ENCODE data around the gene SLC8A2. TPM values are rescaled to one million over a fixed set of nuclear protein-coding genes. Genes with fewer than 3 reads are reported as not detected.
A peak's percentile ranks its signal among the peaks of the same experiment; 100 is the strongest.

The SLC8A2 gene
- total RNA-seq, 1 experiment from 2014 or later: not detected

DNA sequence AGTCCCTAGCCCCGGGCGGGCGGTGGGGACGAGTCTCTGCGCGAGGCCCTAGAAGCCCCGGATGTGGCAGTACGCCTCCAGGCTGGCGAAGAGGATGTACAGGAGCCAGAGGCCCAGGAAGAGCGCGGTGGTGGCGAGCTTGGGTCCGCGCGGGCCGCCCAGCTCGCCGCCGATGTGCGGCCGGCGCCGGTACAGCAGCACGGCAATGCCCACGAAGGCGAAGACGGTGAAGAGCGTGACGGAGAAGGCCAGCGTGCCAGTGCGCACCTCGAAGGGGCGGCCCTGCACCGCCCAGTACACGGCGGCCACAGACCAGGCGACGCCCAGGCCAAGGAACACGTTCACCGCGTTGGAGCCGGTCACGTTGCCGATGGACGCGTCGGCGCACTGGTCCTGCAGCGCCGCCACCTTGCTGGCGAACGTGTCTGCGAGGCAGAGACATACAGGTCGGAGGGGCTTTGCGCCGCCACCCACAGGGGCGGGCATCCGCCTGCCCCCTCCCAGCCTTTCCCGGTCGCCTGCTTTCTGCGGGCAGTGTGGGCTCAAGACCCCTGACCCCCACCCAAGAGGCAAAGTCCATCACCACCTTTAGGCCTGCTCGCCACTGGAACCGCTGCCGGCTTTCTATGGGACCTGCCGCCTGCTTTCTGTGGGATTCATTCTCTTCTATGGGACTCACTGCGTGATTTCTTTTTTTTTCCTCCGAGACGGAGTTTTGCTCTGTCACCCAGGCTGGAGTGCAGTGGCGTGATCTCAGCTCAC, 41.5 kb downstream of the SLC8A2 start:
- Histone ChIP-seq H3K27me3 (peaks cover 14% of the 10 kb centered on the region), H3K36me3 (no peaks in the 10 kb centered on the region), H3K9me3 (no peaks in the 10 kb centered on the region), H3K4me3 (no peak overlapping the region)
- DNase-seq: no peak

DNA sequence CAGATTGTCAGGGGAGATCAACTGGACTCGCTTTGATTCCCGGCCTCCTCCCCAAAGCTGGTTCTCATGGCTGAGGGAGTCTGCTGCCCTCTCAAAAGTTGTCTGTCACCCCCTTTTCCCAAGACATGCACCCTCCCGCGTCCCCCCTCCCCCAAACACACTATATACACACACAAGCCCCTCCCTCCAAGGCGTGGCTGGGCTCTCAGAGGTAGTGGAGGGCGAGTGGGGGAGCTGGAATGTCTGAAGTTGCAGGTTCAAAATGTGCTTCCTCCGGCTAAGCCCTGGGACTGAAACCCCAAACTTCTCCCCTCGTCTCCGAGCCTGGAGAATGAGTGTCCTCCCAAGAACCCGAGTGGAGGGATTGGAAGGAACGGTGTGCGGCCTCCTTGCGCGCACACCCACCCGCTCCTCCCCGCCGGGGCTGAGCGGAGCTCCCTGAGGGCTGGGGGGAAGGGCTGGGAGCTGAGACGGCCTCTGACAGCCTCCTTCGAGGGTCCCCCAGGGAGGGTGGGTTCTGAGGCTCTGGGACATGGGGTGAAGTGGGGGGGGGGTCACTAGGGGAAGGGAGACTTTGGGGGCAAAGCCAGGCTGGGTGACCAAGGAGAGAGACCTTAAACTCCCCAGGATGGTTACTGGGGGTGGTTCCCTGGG, 42.4 kb downstream of the SLC8A2 start:
- Histone ChIP-seq H3K27me3 (peaks cover 22% of the 10 kb centered on the region), H3K9me3 (no peaks in the 10 kb centered on the region), H3K36me3 (no peaks in the 10 kb centered on the region), H3K4me3 (no peak overlapping the region)
- no peak for DNase-seq

DNA sequence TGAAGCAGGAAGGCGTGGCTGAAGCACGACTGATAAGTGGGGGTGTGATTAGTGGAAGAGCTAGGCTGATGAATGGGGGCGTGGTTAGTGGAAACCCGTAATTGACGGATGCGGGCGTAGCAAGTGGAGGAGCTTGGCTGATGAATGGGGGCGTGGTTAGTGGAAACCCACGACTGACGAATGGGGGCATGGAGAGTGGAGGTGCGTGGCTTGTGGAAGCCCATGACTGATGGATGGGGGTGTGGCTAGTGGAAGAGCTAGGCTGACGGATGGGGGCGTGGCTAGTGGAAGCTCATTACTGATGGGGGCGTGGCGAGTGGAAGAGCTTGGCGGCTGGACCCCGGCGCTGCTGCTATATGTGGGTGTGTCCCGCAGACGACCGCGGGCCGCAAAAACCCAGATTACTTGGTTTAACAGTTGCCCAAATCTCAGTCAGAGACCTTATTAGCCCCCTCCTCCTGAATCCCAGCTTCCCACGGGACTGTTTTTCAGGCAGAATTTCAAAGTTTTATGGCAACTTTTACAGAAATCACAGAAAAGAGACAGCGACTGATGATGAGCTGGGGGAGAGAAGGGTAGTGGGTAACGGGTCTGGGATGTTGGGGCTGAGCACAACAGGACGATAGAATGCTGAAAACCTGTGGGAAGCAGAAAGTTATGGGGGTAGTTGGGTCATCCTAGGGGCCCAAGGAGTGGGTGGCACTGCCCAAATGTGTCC, 43.4 kb downstream of the SLC8A2 start:
- peak overlapping the region; percentile 22 for H3K4me3 ChIP-seq

DNA sequence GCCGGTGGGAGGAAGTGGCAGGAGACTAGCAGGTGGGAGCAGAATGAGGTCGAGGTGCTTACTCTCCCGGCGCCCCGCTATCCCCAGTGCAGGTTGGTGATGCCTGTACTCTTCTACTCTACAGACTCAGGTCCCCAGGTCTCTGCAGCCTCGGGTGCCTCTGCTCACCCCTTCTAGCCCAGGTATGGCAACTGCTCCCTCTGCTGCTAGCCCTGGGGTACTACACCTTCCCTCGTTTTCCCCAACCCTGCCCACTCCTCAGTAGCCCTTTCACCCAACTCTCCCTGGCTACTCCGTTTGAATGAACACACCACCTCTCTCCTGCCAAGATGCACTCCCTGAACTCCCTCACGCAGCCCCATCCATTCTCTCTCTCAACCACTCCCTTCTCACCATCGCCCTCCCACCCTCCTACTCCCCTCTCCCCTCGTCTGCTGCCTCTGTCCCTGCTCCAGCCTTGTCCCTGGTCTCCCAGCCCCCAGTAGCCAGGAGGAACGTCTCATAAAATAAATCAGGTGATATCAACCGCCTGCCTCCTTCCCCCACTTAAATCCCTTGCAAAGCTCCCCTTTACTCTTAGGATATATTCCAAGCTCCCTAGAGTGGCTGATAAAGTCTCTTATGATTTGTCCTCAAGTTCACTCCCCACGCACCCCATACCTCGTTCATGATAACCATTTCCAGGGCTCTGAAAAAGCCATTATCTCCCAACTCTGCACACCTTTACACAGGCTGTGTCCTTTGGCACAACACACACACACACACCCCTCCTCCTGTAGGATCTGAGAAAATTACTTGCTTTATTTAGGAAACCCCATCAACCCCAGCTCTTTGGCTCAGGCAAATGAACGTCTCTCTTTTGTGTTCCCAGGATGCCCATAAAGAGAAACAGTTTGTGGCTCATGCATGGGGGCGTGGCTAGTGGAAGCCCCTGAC, 44.2 kb downstream of the SLC8A2 start:
- no peaks in the 10 kb centered on the region for H3K9me3 ChIP-seq
- peak; percentile 47 for DNase-seq
- no peaks in the 10 kb centered on the region for H3K36me3 ChIP-seq
- H3K27me3 ChIP-seq: peaks cover 39% of the 10 kb centered on the region
- no peak overlapping the region for H3K4me3 ChIP-seq

More for the DNA sequence above, 43.4 kb downstream of the SLC8A2 start:
- Histone ChIP-seq H3K9me3 (no peaks in the 10 kb centered on the region), H3K27me3 (peaks cover 31% of the 10 kb centered on the region), H3K36me3 (no peaks in the 10 kb centered on the region)
- peak; percentile 93 for DNase-seq

DNA sequence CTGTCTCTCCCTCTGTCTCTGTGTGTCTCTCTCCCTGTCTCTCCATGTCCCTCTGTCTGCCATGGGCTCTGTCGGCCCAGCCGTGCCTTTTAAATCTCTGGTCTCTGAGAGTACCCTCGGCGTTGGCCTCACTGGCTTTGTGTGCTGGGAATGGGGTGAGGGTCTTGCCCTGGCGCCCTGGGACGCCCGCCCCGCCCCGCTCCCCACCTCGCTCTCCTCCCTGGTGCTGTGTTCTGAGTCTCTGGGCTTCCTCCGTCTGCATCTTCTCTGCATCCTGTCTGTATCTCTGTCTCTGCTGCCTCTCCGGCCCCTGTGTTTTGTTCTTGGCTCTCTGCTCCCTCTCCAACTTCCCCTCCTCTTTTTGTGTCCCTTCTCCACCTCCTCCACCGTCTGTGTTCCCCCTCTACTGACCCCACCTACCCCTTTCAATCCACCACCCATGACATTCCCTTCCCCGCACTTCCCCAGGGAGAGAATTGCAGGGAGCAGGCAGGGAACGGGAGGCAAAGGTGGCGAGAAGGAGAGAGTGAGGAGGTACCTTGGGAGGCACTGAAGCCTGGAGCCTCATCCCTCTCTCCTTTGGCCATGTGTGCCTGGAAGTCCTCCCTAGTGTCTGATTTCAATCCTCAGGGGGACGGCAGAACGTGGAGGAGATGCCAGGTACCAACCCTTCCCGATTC, 48.4 kb downstream of the SLC8A2 start:
- Histone ChIP-seq H3K4me3 (no peak overlapping the region), H3K9me3 (no peaks in the 10 kb centered on the region), H3K27me3 (peaks cover 74% of the 10 kb centered on the region), H3K36me3 (no peaks in the 10 kb centered on the region)
- DNase-seq: no peak

DNA sequence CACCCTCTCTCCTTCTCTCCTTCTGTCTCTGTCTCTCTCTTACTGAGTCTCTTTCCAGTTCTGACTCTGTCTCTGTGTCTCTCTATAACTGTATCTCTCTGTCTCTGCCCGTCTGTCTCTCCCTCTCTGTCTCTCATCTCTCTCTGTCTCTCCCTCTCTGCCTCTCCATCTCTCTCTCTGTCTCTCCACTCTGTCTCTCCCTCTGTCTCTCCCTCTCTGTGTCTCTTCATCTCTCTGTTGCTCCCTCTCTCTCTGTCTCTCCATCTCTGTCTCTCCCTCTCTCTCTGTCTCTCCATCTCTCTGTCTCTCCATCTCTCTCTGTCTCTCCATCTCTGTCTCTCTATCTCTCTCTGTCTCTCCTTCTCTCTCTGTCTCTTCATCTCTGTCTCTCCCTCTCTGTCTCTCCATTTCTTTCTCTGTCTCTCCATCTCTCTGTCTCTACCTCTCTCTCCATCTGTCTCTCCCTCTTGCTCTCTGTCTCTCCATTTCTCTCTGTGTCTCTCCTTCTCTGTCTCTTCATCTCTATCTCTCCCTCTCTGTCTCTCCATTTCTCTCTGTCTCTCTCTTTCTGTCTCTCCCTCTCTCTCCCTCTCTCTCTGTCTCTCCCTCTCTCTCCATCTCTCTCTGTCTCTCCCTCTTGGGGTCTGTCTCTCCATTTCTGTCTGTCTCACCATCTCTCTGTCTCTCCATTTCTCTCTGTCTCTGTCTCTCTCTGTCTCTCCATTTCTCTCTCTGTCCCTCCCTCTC, 49.1 kb downstream of the SLC8A2 start:
- H3K36me3 ChIP-seq: no peaks in the 10 kb centered on the region
- H3K9me3 ChIP-seq: no peaks in the 10 kb centered on the region
- DNase-seq: no peak
- H3K4me3 ChIP-seq: no peak overlapping the region
- H3K27me3 ChIP-seq: peaks cover 82% of the 10 kb centered on the region

DNA sequence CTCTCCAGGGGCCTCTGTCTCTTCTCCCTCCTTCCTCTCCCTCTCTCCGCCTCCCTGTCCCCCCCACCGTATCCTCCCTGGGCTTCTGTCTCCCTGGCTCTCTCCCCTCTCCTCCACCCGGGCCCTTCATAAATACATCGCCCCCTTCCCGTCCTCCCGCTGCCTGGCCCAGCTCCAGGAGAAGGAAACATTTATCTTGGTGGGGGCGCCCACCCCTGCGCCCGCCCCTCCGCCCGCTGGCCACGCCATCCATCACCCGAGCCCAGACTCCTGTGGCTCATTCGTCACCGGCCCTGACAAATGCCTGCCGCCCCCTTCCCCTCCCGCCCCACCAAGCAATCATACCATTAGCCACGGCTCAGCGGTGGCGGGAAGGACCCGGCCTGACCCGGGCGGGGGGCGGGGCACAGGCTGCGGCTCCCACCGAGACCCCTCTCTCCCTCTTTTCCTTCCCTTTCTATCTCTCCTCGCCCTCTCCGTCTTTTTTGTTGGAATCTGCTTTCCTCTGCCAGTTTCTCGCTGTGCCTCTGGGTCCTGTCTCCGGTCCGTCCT, 49.8 kb downstream of the SLC8A2 start:
- peaks cover 87% of the 10 kb centered on the region for H3K27me3 ChIP-seq
- H3K36me3 ChIP-seq: no peaks in the 10 kb centered on the region
- DNase-seq: no peak
- no peak overlapping the region for H3K4me3 ChIP-seq
- no peaks in the 10 kb centered on the region for H3K9me3 ChIP-seq

DNA sequence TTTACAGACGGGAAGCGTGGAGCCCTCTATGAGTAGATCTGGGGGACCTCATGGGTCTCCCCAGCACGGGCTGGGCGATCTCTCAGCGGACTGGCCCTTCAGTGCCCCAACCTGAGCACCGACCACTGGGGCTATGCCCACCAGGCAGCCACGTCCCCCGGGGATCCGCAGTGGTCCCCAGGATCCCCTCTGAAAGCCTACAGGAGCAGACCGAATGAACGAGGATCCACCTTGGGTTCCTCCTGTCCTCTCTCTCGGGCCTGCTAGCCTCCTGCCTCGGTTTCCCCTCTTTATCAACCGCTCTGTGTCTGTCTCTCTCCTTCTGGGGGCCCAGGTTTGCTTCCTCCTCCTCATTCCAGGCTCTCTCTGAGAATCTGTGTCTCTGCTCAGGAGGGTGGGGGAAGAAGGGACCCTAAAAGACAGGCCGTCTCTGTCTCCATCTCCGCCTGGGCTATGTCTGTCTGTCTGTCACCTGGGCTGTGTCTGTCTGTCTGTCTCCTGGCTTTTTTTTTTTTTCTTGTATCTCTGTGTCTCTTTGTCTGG, 50.4 kb downstream of the SLC8A2 start:
- Histone ChIP-seq H3K9me3 (no peaks in the 10 kb centered on the region), H3K27me3 (peaks cover 90% of the 10 kb centered on the region), H3K36me3 (no peaks in the 10 kb centered on the region), H3K4me3 (no peak overlapping the region)
- DNase-seq: no peak

DNA sequence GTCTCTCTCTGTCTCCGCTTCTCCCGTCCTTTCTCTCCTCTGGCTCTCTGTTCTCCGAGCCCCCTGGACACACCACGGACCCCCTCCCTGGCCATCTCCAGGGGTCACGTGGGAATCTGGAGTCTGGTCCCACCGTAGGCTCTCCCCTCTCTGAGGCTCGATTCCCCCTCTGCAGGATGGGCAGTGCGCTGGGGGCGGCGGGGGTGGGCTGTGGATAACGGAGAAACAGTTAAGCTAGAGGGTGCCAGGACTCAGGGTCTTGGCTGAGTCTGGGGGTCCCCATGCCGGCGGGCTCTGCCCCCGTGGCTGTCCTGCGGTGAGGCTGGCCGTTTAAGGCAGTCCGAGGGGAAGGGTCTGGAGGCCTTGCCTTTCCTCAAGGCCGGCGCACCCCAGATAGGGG, 51.9 kb downstream of the SLC8A2 start:
- Histone ChIP-seq H3K9me3 (no peaks in the 10 kb centered on the region), H3K4me3 (no peak overlapping the region), H3K36me3 (no peaks in the 10 kb centered on the region), H3K27me3 (peaks cover 92% of the 10 kb centered on the region)
- no peak for DNase-seq

DNA sequence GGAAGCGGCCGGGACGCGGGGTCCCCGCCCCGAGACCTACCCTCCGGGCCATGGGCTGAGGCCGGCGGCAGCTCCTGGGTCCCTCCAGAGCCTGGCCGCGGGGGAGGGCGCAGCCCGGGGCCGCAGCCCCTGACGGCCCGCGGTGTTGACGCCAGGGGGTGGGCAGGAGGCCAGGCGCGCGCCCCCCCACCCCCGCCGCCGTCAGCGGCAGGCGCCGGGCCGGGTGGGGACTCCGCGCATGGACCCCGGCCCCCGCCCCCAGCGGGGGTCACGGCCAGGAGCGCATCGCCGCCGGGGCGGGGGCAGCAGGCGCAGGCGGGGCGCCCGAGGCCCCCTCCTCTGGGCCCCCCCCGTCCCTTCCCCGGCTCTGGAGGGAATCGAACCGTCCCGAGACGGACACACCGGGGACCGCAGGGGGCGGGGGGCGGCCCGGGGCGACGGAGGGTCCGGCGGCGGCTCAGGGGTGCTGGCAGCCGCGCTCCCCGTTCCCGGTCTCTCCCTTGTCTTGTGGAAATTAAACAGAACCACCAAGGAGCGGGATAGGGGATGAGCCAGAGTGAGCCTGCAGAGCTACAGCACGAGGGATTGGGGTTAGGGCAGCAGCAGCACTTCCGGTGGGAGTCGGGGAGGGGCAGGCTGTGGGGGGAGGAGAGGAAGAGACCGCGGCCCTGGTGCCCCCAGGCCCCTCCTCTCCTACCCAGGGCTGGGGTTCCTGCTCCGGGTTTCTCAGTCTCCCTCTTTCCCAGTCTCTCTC, 52.5 kb downstream of the SLC8A2 start, which contains the start of gene MEIS3:
TSS of gene MEIS3 (minus strand) at position 498 of the 754 bp plus-strand sequence. CDS start at position 52, 446 bp downstream.
- Histone ChIP-seq H3K9me3 (no peaks in the 10 kb centered on the region), H3K36me3 (no peaks in the 10 kb centered on the region), H3K4me3 (no peak within 1 kb of the TSS), H3K27me3 (peaks cover 90% of the 10 kb centered on the region)
- DNase-seq: no peak

DNA sequence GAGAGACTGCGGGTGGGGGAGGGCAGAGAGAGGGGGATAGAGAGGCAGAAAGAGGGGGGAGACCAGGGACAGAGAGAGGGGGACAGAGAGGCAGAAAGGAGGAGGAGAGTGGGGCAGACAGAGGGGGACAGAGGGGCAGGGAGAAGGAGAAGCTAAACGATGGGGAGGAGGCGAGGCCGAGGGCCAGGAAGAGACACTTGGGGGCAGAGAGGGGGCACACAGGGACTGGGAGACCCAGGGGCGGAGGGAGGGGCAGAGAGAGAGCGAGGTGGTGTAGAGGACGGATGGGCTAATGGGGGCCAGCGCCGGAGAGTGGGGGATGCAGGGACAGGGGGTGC, 53.0 kb downstream of the SLC8A2 start:
- Histone ChIP-seq H3K36me3 (no peaks in the 10 kb centered on the region), H3K4me3 (no peak overlapping the region), H3K27me3 (peaks cover 90% of the 10 kb centered on the region), H3K9me3 (no peaks in the 10 kb centered on the region)
- DNase-seq: no peak

DNA sequence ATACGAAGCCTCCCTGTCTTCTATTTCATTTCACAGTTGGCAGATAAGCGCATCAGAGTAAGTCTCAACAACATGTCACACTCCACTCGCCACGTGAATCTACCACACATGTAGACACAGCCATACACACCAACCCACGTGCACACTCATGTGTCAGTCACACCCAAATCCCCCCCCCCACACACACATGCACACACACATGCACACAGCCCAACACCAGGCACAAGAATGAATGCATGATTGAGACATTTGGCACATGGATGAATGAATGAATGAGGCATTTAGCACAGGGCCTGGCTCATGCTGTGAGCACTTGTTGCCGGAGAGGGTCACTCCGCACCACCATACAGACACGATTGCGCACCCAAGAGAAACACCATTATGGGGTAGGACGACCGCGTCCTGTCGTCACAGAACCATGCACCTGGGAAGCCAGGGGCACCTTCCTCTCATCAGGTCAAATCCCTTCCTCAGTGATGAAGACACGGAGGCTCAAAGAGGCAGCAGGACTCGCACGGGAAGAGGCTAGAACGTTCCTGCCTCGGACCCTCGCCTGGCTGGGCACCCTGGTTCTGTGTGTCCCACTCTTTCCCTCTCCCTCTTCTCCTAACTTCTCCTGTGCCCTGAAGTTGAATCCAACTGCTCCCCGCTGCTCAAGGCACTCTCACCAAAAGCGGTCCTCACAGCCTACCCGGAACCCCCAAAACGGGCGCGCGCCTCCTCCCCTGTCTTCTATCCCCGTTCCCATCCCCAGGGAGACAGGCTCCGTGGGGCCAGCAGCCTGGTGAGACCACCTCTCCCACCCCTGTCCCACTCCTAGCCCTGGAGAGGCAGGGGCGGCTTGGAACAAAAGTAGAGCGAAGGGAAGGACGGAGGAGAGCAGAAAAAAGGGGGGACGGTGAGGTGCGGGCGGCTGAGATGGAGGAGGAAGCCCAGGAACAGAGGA, 53.7 kb downstream of the SLC8A2 start:
- no peak for DNase-seq
- Histone ChIP-seq H3K27me3 (peaks cover 90% of the 10 kb centered on the region), H3K9me3 (no peaks in the 10 kb centered on the region), H3K4me3 (no peak overlapping the region), H3K36me3 (no peaks in the 10 kb centered on the region)

DNA sequence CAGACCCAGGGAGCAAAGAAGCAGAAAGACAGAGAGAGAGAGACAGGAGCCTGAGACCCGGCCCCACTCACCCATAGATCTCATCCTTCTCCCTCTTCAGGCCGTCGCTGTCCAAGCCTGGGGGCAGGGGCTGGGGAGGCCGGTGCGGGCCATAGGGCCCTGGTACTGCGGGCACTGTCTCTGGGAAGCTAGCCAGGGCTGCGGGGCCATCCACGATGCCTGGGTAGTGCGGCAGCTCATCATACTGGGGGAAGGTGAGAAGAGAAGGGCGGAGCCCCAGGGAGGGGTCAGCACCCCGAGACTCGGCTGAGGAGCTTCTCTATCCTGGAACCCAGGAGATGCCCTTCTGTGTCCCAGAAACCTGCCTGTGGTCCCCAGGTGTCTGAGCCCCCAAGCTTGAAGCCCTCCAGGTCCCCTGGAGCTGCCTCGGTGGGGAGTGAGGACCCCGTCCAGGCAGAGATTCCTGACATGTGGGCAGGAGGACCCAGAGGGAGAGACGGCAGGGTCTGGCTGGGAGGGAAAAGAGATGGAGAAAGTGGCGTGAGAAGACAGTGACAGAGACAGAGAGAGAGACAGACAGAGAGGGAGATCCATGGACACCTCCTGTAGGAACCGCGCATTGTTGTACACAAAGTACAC, 54.5 kb downstream of the SLC8A2 start:
- Histone ChIP-seq H3K36me3 (no peaks in the 10 kb centered on the region), H3K27me3 (peaks cover 90% of the 10 kb centered on the region), H3K9me3 (no peaks in the 10 kb centered on the region), H3K4me3 (no peak overlapping the region)
- DNase-seq: no peak

Measured in MG63 (cell line).